ENCODE measurements around the gene VAV2. TPM values are rescaled to one million over a fixed set of nuclear protein-coding genes. Genes with fewer than 3 reads are reported as not detected.

Gene VAV2
- total and polyA plus RNA-seq, 12 donors, result 3.3 to 96.2 (median 31.2) TPM

DNA sequence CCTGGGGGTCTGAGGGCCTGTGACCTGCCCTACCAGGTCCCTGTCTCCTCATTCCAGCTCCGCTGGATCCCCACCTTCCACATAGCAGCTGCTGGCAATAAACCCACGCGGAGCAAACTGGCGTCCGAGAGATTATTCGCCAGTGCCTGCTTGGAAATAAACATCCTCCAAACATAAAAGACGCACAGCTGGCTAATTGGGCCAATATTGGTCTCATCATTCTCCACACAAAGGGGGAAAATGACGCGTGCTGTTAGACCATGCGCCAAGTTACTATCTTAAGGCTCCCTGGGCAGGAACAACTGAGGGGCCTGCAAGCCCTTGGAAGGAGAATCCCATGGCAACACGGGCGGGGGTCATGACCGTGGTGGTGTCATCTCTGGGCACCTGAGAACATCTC lies 180.7 kb downstream of the VAV2 start:
- intact Hi-C loops (cut with DNase I), result no loop called here
- Histone ChIP-seq H3K27ac (no peak overlapping the region), H3K4me3 (no peak overlapping the region), H3K4me1 (replicated peaks in 1 of 2) (no peaks in the 10 kb centered on the region), H3K36me3 (replicated peaks in 1 of 2) (peaks cover 0 to 25% of the 10 kb centered on the region in 2 donors), H3K27me3 (no peaks in the 10 kb centered on the region), H3K9me3 (replicated peaks in 1 of 3) (no peaks in the 10 kb centered on the region)
- DNase-seq, result no peak
- WGBS, 4 donors, result 93 to 96% (median 95%) methylated on average over 13 of the region's 13 CpGs
- TF ChIP-seq CTCF (IDR thresholded peaks at IDR 0.05) (no peak), POLR2A (IDR thresholded peaks at IDR 0.05) (no peak)

GRCh38 chr9:133810556-133811195 lies 181.4 kb downstream of the VAV2 start:
- TF ChIP-seq POLR2A (IDR thresholded peaks at IDR 0.05), result no peak
- TF ChIP-seq CTCF (IDR thresholded peaks at IDR 0.05), result no peak
- intact Hi-C loops (cut with DNase I), result no loop called here
- 85 to 97% (median 93%) methylated on average over 10 to 23 of the region's 23 CpGs for WGBS, 4 donors
- Histone ChIP-seq H3K4me3 (no peak overlapping the region), H3K4me1 (replicated peaks in 1 of 2) (no peaks in the 10 kb centered on the region), H3K27me3 (no peaks in the 10 kb centered on the region), H3K36me3 (replicated peaks in 1 of 2) (peaks cover 0 to 33% of the 10 kb centered on the region in 2 donors), H3K27ac (no peak overlapping the region), H3K9me3 (replicated peaks in 1 of 3) (no peaks in the 10 kb centered on the region)
- no peak for DNase-seq

GRCh38 chr9:133809335-133809734 lies 182.8 kb downstream of the VAV2 start:
- Histone ChIP-seq H3K9me3 (replicated peaks in 1 of 3) (no peaks in the 10 kb centered on the region), H3K4me3 (no peak overlapping the region), H3K36me3 (replicated peaks in 1 of 2) (peaks cover 0 to 35% of the 10 kb centered on the region in 2 donors), H3K27ac (no peak overlapping the region), H3K4me1 (replicated peaks in 1 of 2) (no peaks in the 10 kb centered on the region), H3K27me3 (no peaks in the 10 kb centered on the region)
- TF ChIP-seq POLR2A (IDR thresholded peaks at IDR 0.05) (no peak), CTCF (IDR thresholded peaks at IDR 0.05) (no peak)
- no peak for DNase-seq
- 89 to 92% (median 91%) methylated on average over 6 to 7 of the region's 7 CpGs for WGBS, 4 donors
- intact Hi-C loops (cut with DNase I), result no loop called here

GRCh38 chr9:133807818-133808217 lies 184.3 kb downstream of the VAV2 start:
- no peaks in the 10 kb centered on the region for H3K27me3 ChIP-seq
- no peak for DNase-seq
- H3K4me1 ChIP-seq (replicated peaks in 1 of 2), result peaks cover 0 to 11% of the 10 kb centered on the region in 2 donors
- no peak overlapping the region for H3K4me3 ChIP-seq
- peaks cover 0 to 35% of the 10 kb centered on the region in 2 donors for H3K36me3 ChIP-seq (replicated peaks in 1 of 2)
- no peaks in the 10 kb centered on the region for H3K9me3 ChIP-seq (replicated peaks in 1 of 3)
- H3K27ac ChIP-seq, result no peak overlapping the region
- intact Hi-C loops (cut with DNase I), result no loop called here
- TF ChIP-seq CTCF (IDR thresholded peaks at IDR 0.05) (no peak), POLR2A (IDR thresholded peaks at IDR 0.05) (no peak)
- 17 to 92% (median 86%) methylated on average over 1 to 13 of the region's 13 CpGs; no CpG with 5 or more reads in 1 of the 4 donors for whole genome bisulfite sequencing, 4 donors

All from adrenal gland (tissue), 12 donors.